GM23338 (cell line): ENCODE results near the gene IL22.

Experiments
- CREB1 ChIP-seq: fragments of 250-450 bp; sonication (Bioruptor Pico); IDR thresholded peaks from 2 replicates; pipeline ENCODE4 v1.5.0; 2020; ENCODE audit warnings: low read depth, mild to moderate bottlenecking, moderate library complexity
- CTCF ChIP-seq, 2 experiments: fragments of 200-600 bp in 1 of 2; sonication (generic) in 1 of 2; conservative IDR thresholded peaks; 2 replicates each; pipeline versions ENCODE4 v1.5.1 to v1.6.1; 2016 to 2017; ENCODE audit warnings: antibody characterized with exemption in 2 of 2, low read depth in 2 of 2, mild to moderate bottlenecking in 2 of 2, moderate library complexity in 1 of 2
- EZH2 ChIP-seq: fragments of 200-600 bp; sonication (generic); IDR thresholded peaks from one replicate; pipeline ENCODE4 v1.8.0; 2017; ENCODE audit warnings: antibody characterized with exemption, mild to moderate bottlenecking, low read depth; ENCODE audit not compliant: unreplicated experiment
- EZH2phosphoT487 ChIP-seq: fragments of 200-600 bp; sonication (generic); IDR thresholded peaks from one replicate; pipeline ENCODE4 v1.8.1; 2018; ENCODE audit warnings: antibody characterized with exemption; ENCODE audit not compliant: unreplicated experiment
- POLR2AphosphoS5 ChIP-seq: IDR thresholded peaks from 2 replicates; pipeline ENCODE4 v1.6.1; 2016; ENCODE audit warnings: antibody characterized with exemption, low read depth
- ZNF114 ChIP-seq: fragments of 250-450 bp; sonication (Bioruptor Pico); IDR thresholded peaks from 2 replicates; pipeline ENCODE4 v1.5.0; 2020; ENCODE audit warnings: mild to moderate bottlenecking, moderate library complexity
- ZNF462 ChIP-seq: fragments of 250-450 bp; sonication (Bioruptor Pico); IDR thresholded peaks from 2 replicates; pipeline ENCODE4 v1.5.0; 2020; ENCODE audit warnings: mild to moderate bottlenecking, moderate library complexity

- peak; percentile 83 to 98 for TF ChIP-seq CTCF (conservative IDR thresholded peaks at IDR 0.05; ENCODE audit: low read depth in 2 of 2)
- no peak for TF ChIP-seq EZH2
- TF ChIP-seq POLR2AphosphoS5 = no peak
- TF ChIP-seq ZNF462 (CRISPR knock-in tag) = no peak
- TF ChIP-seq EZH2phosphoT487 = no peak
- no peak for TF ChIP-seq ZNF114 (CRISPR knock-in tag)
- TF ChIP-seq CREB1 (CRISPR knock-in tag) = no peak
Measured at GRCh38 chr12:68223067-68223747, 30.2 kb downstream of the IL22 start.
